ENCODE measurements around the gene MISP. TPM values are rescaled to one million over a fixed set of nuclear protein-coding genes. Genes with fewer than 3 reads are reported as not detected.

MISP gene
- total and polyA plus RNA-seq, 7 donors: 0.08 to 0.13 (median 0.09) TPM; not detected in 4

- H3K36me3 ChIP-seq (ENCODE audit: insufficient read depth in 1 of 2, low read depth in 1 of 2): peaks cover 9 to 53% of the 10 kb centered on the region in 2 donors
- intact Hi-C loops (cut with DNase I): no loop called here
- no peaks in the 10 kb centered on the region for H3K4me1 ChIP-seq
- no peaks in the 10 kb centered on the region for H3K9me3 ChIP-seq
- peak in 1 of 4 donors; percentile 1 for ATAC-seq
- no peak overlapping the region for H3K4me3 ChIP-seq
- TF ChIP-seq, protein P1, sequence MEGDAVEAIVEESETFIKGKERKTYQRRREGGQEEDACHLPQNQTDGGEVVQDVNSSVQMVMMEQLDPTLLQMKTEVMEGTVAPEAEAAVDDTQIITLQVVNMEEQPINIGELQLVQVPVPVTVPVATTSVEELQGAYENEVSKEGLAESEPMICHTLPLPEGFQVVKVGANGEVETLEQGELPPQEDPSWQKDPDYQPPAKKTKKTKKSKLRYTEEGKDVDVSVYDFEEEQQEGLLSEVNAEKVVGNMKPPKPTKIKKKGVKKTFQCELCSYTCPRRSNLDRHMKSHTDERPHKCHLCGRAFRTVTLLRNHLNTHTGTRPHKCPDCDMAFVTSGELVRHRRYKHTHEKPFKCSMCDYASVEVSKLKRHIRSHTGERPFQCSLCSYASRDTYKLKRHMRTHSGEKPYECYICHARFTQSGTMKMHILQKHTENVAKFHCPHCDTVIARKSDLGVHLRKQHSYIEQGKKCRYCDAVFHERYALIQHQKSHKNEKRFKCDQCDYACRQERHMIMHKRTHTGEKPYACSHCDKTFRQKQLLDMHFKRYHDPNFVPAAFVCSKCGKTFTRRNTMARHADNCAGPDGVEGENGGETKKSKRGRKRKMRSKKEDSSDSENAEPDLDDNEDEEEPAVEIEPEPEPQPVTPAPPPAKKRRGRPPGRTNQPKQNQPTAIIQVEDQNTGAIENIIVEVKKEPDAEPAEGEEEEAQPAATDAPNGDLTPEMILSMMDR (IDR thresholded peaks at IDR 0.05): no peak
- no peak for DNase-seq
- WGBS, 3 donors: 90 to 94% (median 93%) methylated on average over 53 to 72 of the region's 72 CpGs
- H3K27ac ChIP-seq: no peak overlapping the region
- no peaks in the 10 kb centered on the region for H3K27me3 ChIP-seq (ENCODE audit: insufficient read depth in 3 of 3, low read length in 2 of 3)
Measured at GRCh38 chr19:812747-813218, 61.9 kb downstream of the MISP start.

GRCh38 chr19:813219-814151 lies 62.6 kb downstream of the MISP start:
- no peak overlapping the region for H3K4me3 ChIP-seq
- H3K36me3 ChIP-seq (ENCODE audit: insufficient read depth in 1 of 2, low read depth in 1 of 2): peaks cover 9 to 46% of the 10 kb centered on the region in 2 donors
- 93 to 94% (median 93%) methylated on average over 74 to 87 of the region's 87 CpGs for WGBS, 3 donors
- ATAC-seq (peak in 3 of 4 donors; percentile 20 to 26 (median 26)), DNase-seq (no peak)
- H3K27ac ChIP-seq: no peak overlapping the region
- no peaks in the 10 kb centered on the region for H3K9me3 ChIP-seq
- H3K4me1 ChIP-seq: no peaks in the 10 kb centered on the region
- TF ChIP-seq, protein P1 (IDR thresholded peaks at IDR 0.05): no peak
- no peaks in the 10 kb centered on the region for H3K27me3 ChIP-seq (ENCODE audit: insufficient read depth in 3 of 3, low read length in 2 of 3)
- intact Hi-C loops (cut with DNase I): no loop called here

Other genes starting within 250 kb of the MISP start
- 10 to 100 TPM in 2 of 4 donors, 1 to 10 TPM in 2; 8.9 to 16.3 (median 10.2) TPM for gene TPGS1, start 243.6 kb upstream of the MISP start, total RNA-seq
- 10 to 100 TPM in 2 of 3 donors, 1 to 10 TPM in 1; 9.8 to 16.6 (median 12.6) TPM for gene TPGS1, start 243.6 kb upstream of the MISP start, polyA plus RNA-seq
- gene CDC34, start 219.4 kb upstream of the MISP start, total RNA-seq: 100 to 1,000 TPM in 1 of 4 donors, 10 to 100 TPM in 3; 72.6 to 107 (median 83.0) TPM
- 100 to 1,000 TPM; 113 to 160 (median 123) TPM for gene CDC34, start 219.4 kb upstream of the MISP start, polyA plus RNA-seq
- not detected for gene GZMM, start 207.1 kb upstream of the MISP start, total RNA-seq
- under 1 TPM; 0.11 to 0.23 (median 0.14) TPM for gene GZMM, start 207.1 kb upstream of the MISP start, polyA plus RNA-seq
- gene BSG, start 178.5 kb upstream of the MISP start, total RNA-seq: 100 to 1,000 TPM; 172 to 381 (median 300) TPM
- gene BSG, start 178.5 kb upstream of the MISP start, polyA plus RNA-seq: 100 to 1,000 TPM; 202 to 308 (median 299) TPM
- under 1 TPM in 2 of 4 donors, not detected in 2; 0.08 to 0.13 TPM for gene HCN2, start 161.2 kb upstream of the MISP start, total RNA-seq
- gene HCN2, start 161.2 kb upstream of the MISP start, polyA plus RNA-seq: under 1 TPM in 2 of 3 donors, not detected in 1; 0.04 to 0.05 TPM
- 10 to 100 TPM; 66.1 to 99.8 (median 81.4) TPM for gene POLRMT, start 117.6 kb upstream of the MISP start, total RNA-seq
- 10 to 100 TPM; 61.7 to 79.6 (median 66.5) TPM for gene POLRMT, start 117.6 kb upstream of the MISP start, polyA plus RNA-seq
- under 1 TPM in 2 of 4 donors, not detected in 2; 0.15 to 0.26 TPM for gene FGF22, start 111.2 kb upstream of the MISP start, total RNA-seq
- gene FGF22, start 111.2 kb upstream of the MISP start, polyA plus RNA-seq: under 1 TPM; 0.14 to 0.42 (median 0.16) TPM
- gene RNF126, start 87.9 kb upstream of the MISP start, total RNA-seq: 10 to 100 TPM; 25.2 to 62.9 (median 50.4) TPM
- 10 to 100 TPM; 48.8 to 72.1 (median 63.3) TPM for gene RNF126, start 87.9 kb upstream of the MISP start, polyA plus RNA-seq
- 10 to 100 TPM in 2 of 4 donors, 1 to 10 TPM in 2; 5.4 to 11.5 (median 8.5) TPM for gene FSTL3, start 74.7 kb upstream of the MISP start, total RNA-seq
- gene FSTL3, start 74.7 kb upstream of the MISP start, polyA plus RNA-seq: 10 to 100 TPM in 1 of 3 donors, 1 to 10 TPM in 2; 4.3 to 30.3 (median 6.1) TPM
- under 1 TPM in 1 of 4 donors, not detected in 3; 0.25 TPM for gene PRSS57, start 55.7 kb upstream of the MISP start, total RNA-seq
- gene PRSS57, start 55.7 kb upstream of the MISP start, polyA plus RNA-seq: under 1 TPM in 1 of 3 donors, not detected in 2; 0.05 TPM
- gene PALM, start 42.2 kb upstream of the MISP start, total RNA-seq: 10 to 100 TPM in 2 of 4 donors, 1 to 10 TPM in 2; 9.3 to 17.9 (median 10.9) TPM
- 1 to 10 TPM; 4.9 to 9.6 (median 6.8) TPM for gene PALM, start 42.2 kb upstream of the MISP start, polyA plus RNA-seq
- 10 to 100 TPM; 36.5 to 69.4 (median 60.8) TPM for gene PTBP1, start 46.3 kb downstream of the MISP start, total RNA-seq
- gene PTBP1, start 46.3 kb downstream of the MISP start, polyA plus RNA-seq: 10 to 100 TPM; 24.2 to 36.3 (median 25.1) TPM
- not detected for gene PLPPR3, start 70.8 kb downstream of the MISP start, total RNA-seq
- not detected for gene PLPPR3, start 70.8 kb downstream of the MISP start, polyA plus RNA-seq
- gene AZU1, start 76.7 kb downstream of the MISP start, total RNA-seq: under 1 TPM in 1 of 4 donors, not detected in 3; 0.69 TPM
- gene AZU1, start 76.7 kb downstream of the MISP start, polyA plus RNA-seq: not detected
- gene PRTN3, start 89.9 kb downstream of the MISP start, total RNA-seq: under 1 TPM in 2 of 4 donors, not detected in 2; 0.22 to 0.34 TPM
- gene PRTN3, start 89.9 kb downstream of the MISP start, polyA plus RNA-seq: under 1 TPM in 2 of 3 donors, not detected in 1; 0.04 to 0.05 TPM
- under 1 TPM in 2 of 4 donors, not detected in 2; 0.39 to 0.55 TPM for gene ELANE, start 101.2 kb downstream of the MISP start, total RNA-seq
- gene ELANE, start 101.2 kb downstream of the MISP start, polyA plus RNA-seq: under 1 TPM; 0.55 to 0.95 (median 0.92) TPM
- 10 to 100 TPM; 56.8 to 79.9 (median 64.2) TPM for gene CFD, start 108.6 kb downstream of the MISP start, total RNA-seq
- 100 to 1,000 TPM in 2 of 3 donors, 10 to 100 TPM in 1; 87.1 to 142 (median 142) TPM for gene CFD, start 108.6 kb downstream of the MISP start, polyA plus RNA-seq
- 10 to 100 TPM; 47.0 to 66.5 (median 56.7) TPM for gene MED16, start 142.1 kb downstream of the MISP start, total RNA-seq
- 10 to 100 TPM; 30.7 to 55.8 (median 51.3) TPM for gene MED16, start 142.1 kb downstream of the MISP start, polyA plus RNA-seq
- not detected for gene RNU6-9, start 142.4 kb downstream of the MISP start, total RNA-seq
- gene RNU6-9, start 142.4 kb downstream of the MISP start, polyA plus RNA-seq: not detected
- gene R3HDM4, start 162.1 kb downstream of the MISP start, total RNA-seq: 10 to 100 TPM; 17.8 to 56.8 (median 50.6) TPM
- gene R3HDM4, start 162.1 kb downstream of the MISP start, polyA plus RNA-seq: 10 to 100 TPM; 37.4 to 92.0 (median 60.8) TPM
- not detected for gene KISS1R, start 166.2 kb downstream of the MISP start, total RNA-seq
- gene KISS1R, start 166.2 kb downstream of the MISP start, polyA plus RNA-seq: under 1 TPM in 1 of 3 donors, not detected in 2; 0.16 TPM
- gene ARID3A, start 174.9 kb downstream of the MISP start, total RNA-seq: 1 to 10 TPM; 4.2 to 6.7 (median 4.9) TPM
- gene ARID3A, start 174.9 kb downstream of the MISP start, polyA plus RNA-seq: 1 to 10 TPM; 2.3 to 4.2 (median 3.2) TPM
- 10 to 100 TPM; 17.4 to 28.0 (median 20.3) TPM for gene WDR18, start 233.2 kb downstream of the MISP start, total RNA-seq
- gene WDR18, start 233.2 kb downstream of the MISP start, polyA plus RNA-seq: 10 to 100 TPM; 30.8 to 77.9 (median 39.0) TPM
- gene GRIN3B, start 249.3 kb downstream of the MISP start, total RNA-seq: under 1 TPM in 1 of 4 donors, not detected in 3; 0.16 TPM
- under 1 TPM in 1 of 3 donors, not detected in 2; 0.01 TPM for gene GRIN3B, start 249.3 kb downstream of the MISP start, polyA plus RNA-seq